Frontal cortex (tissue), 4 donors: ENCODE data around the gene JMY. TPM values are rescaled to one million over a fixed set of nuclear protein-coding genes. Genes with fewer than 3 reads are reported as not detected.

Experiments used
- DNase-seq, 2 donors: peaks; one replicate each; pipeline ENCODE4 v3.0.0; 2012; ENCODE audit warnings: low spot score in 2 of 2
- FAIRE-seq: peaks from 2 replicates; lab custom pipeline; 2012; peaks lifted over from hg19 to GRCh38; lab: Jason Lieb, UNC
- total RNA-seq: library from RNA; depleted of rRNA; stranded (reverse); fragments of >200 nt; gene quantifications from one replicate; pipeline ENCODE4 v1.2.3, GENCODE V29; 2014
- donor health status: control.
- donor health status: control.
- donor health status: control.

Gene JMY
- total RNA-seq, 1 donor from 2014 or later, result 39.9 TPM

DNA sequence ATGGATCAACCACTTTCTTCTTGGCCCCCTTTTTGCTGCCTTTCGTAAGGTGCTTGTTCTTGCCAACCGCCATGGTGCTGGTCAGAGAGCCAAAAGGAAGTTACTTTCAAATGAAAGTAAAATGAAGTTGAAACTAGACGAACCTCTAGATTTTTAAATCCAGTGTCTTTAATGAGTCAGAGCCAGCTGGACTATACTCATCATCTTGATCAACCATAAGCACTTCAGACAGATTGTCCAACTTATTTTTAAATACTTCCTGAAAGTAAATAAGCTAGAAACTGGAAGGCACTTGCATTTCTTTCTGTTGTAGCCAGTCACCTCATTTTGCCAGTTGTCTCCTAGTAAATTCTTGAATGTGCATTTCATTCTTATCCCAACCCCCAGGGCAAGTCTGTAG is 48.9 kb downstream of the JMY start:
- no peak for FAIRE-seq
- no peak for DNase-seq

GRCh38 chr5:79285285-79285684 is 49.4 kb downstream of the JMY start:
- FAIRE-seq (no peak), DNase-seq (no peak)

DNA sequence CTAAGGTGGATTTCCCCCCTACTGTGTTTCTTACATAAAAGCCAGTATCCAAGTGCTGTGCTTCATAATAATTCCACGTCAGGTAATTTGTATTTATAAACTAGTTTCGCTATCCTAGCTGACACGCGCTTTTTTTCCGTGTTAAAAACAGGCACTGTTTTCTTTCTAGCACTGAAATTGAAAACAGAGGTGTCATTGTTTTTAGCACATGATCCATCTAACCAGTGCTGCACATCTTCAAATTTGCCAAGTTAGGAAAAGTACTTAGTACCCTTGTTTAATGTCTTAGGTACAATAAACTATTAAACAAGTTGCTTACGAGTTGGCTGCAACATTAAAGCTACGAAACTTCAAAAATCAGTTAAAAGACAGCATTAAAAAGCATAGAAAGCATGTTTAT is 49.9 kb downstream of the JMY start:
- no peak for DNase-seq

GRCh38 chr5:79287380-79287779 is 51.4 kb downstream of the JMY start:
- DNase-seq, result no peak
- no peak for FAIRE-seq

More for the DNA sequence above, 49.9 kb downstream of the JMY start:
- no peak for FAIRE-seq

DNA sequence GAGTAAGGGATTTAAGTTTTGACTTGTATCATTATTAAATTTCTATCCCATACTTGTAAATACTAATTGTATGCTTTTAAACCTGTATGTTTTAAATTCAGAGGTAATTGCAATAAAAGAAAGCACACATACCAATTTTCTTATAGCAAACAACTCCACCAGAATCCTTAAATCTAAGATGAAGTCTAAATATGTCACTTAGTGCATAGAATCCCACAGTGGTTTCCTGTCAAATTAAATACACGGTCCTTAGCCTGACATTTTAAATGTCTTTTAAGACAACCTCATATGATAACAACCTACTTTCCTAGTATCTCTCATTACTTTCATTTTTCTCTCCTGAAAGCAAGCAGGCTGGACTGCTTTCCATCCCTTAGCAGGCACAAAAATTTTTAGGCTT is 52.0 kb downstream of the JMY start:
- DNase-seq, result no peak
- no peak for FAIRE-seq

GRCh38 chr5:79295029-79295428 is 59.1 kb downstream of the JMY start:
- FAIRE-seq, result no peak
- DNase-seq, result no peak

- no peak for FAIRE-seq
- DNase-seq, result no peak
Observed at GRCh38 chr5:79297661-79298060, 61.7 kb downstream of the JMY start.

DNA sequence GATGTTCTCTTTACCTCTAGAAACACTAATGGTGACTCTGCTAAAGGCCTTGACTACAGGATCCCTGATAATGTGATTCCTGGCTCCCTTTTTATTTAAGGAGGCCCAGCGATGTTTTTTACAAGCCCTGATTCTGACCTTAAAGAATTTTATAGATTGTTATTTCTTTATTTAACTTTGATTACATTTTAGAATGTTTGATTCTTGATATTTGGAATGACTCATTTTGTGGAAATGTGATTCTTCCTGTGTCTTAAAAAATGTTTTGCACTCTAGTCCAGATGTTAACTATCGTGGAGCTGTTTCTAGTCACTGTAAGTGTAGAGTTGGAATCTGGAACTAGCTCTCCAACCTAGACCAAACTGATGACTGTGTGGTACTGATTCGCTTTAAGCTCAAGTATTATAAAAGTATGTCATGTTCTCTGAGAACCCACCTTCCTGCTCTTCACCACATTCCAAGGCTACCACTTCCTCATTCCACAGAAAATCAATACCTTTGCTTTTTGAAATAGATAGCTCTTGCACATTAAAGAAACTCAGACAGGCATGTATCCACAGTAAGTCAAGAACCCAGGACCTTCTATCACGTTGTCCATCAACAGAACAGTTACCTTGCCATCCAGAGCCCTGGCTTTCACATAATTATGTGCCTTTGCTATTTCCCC is 65.2 kb downstream of the JMY start:
- DNase-seq (no peak), FAIRE-seq (no peak)

DNA sequence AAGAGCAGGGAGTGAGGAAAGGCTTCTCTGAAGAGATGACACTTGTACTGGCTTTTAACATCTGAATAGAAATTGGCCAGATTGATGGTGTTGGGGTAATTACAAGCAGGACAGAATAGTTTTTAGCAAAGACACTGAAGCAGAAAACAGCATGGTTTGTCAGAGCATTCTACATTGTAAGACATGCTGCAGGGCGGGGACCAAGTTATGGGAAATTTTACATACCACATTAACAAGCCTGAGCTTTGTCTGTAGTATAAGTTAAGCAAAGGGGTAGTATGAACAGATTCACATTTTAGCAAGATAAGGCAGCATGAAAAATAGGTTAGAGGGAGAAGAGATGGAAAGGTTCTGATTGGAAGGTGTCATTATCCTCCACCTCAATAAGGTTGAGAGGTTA is 66.5 kb downstream of the JMY start:
- FAIRE-seq (no peak), DNase-seq (no peak)

GRCh38 chr5:79305706-79306105 is 69.8 kb downstream of the JMY start:
- FAIRE-seq (no peak), DNase-seq (no peak)

GRCh38 chr5:79318935-79319614 is 83.1 kb downstream of the JMY start:
- FAIRE-seq (no peak), DNase-seq (no peak)

DNA sequence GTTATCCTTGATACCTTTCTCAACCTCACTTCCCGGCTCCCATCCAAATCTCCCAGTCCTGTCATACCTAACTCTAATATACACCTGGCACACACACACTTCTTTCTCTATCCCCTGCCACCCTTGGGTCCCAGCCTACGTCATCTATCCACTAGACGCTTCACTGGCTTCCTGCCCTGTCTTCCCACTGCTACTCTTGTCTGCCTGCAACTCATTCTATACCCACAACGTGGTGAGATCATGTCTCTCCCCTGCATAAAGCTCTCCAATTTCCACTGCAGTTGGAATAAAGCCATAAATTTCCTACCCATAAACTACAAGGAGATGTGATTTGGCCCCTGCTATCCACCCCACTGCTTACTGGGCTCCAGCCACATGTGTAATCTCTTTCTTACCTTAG is 93.5 kb downstream of the JMY start:
- DNase-seq (no peak), FAIRE-seq (no peak)

GRCh38 chr5:79330071-79330470 is 94.1 kb downstream of the JMY start:
- DNase-seq (no peak), FAIRE-seq (no peak)

GRCh38 chr5:79333852-79334557 is 98.1 kb downstream of the JMY start:
- no peak for FAIRE-seq

DNA sequence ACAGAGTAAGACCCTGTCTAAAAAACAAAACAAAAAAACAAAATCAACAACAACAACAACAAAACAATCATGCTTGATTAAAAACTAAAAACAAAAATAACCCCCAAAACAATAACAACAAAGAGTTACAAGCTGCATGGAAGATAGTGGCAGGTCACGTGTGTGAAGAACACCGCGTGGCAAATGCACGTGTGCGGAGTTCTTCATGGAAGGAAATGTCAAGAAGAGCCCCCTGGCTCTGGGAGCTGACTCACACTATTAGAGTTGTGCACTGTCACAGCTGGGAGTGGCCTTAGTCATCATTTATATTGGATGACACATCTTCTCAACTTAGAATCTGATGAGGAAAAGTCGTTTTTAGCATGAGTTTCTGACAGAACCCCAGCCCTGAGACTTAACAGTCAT is 110.5 kb downstream of the JMY start:
- no peak for DNase-seq
- no peak for FAIRE-seq

More at GRCh38 chr5:79333852-79334557, 98.1 kb downstream of the JMY start:
- no peak for DNase-seq

DNA sequence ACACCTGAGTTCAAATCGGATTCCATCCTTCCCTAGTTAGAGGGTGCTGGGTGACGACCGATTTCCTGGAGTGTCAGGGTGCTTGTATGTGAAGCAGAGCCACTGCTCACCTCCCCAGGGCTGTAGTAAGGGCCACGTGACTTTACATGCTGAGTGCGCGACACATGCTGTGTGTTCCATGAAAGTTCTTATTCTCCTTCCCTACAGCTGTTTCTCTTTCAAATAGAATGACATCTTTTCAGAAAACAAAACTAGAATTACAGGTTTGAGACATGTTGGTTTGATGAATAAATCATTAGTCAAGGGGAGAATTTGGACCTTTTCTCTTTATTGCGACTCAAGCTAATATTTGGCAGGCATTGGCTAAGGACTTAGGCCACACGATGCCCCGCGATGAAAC is 113.1 kb downstream of the JMY start:
- FAIRE-seq (no peak), DNase-seq (no peak)

DNA sequence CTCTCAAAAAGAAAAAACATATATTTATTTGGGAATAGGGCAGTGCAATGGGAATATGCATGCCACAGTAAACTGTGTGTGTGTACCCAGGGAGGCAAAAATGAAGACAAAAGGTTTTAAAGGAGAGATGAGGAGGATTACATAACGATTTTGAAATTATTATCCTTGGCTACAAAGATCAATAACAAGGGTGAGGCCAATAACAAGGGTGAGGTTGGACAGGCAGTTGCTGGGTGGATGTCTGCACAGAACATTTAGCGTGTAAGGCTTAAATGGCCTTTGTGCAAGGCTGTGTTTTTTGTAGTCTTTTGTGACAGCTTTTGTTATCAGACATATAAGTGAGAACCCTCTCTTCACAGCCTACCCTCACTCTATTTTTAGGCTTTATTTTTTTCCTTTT is 114.0 kb downstream of the JMY start:
- FAIRE-seq, result no peak
- DNase-seq, result no peak

- DNase-seq (no peak), FAIRE-seq (no peak)
Observed at GRCh38 chr5:79357398-79357797, 121.5 kb downstream of the JMY start.
